PC-3 (cell line): ENCODE measurements around the gene SEZ6L2. TPM values are rescaled to one million over a fixed set of nuclear protein-coding genes. Genes with fewer than 3 reads are reported as not detected.

Experiments
- ATAC-seq: fragments of 200-7000 bp; cut with Tn5 transposase; 2 replicates; pipeline ENCODE4 v1.9.1; 2020; ENCODE audit warnings: mild to moderate bottlenecking, moderate library complexity
- BruUV-seq: library from RNA; stranded (reverse); fragments of 400-500 nt; replicated peaks from 2 replicates; lab custom pipeline; 2021; lab: Mats Ljungman, UMichigan
- CTCF ChIA-PET: fragments of 300-600 bp; sonication (Branson Sonifier 250); formaldehyde crosslinking; loops from one replicate; lab custom pipeline; 2022; ENCODE audit warnings: antibody characterized with exemption; lab: Charles Lee
- POLR2A ChIA-PET: fragments of 300-600 bp; sonication (Branson Sonifier 250); formaldehyde crosslinking; loops from one replicate; lab custom pipeline; 2022; ENCODE audit warnings: antibody characterized with exemption; ENCODE audit not compliant: unreplicated experiment; lab: Charles Lee
- DNase-seq: peaks from one replicate; pipeline ENCODE4 v3.0.0-alpha.2; 2015
- H2AFZ ChIP-seq: fragments of 300-600 bp; sonication (generic); 2 replicates; pipeline ENCODE4 v1.6.0; 2016; ENCODE audit warnings: antibody characterized with exemption, low read length
- H3F3A ChIP-seq: fragments of 300-600 bp; sonication (generic); one replicate; pipeline ENCODE4 v1.6.0; 2017; ENCODE audit warnings: antibody characterized with exemption, low read length, control low read depth, mild to moderate bottlenecking; ENCODE audit not compliant: unreplicated experiment
- H3K27ac ChIP-seq: fragments of 300-600 bp; sonication (generic); 2 replicates; pipeline ENCODE4 v1.5.1; 2016; ENCODE audit warnings: mild to moderate bottlenecking, low read length
- H3K27me3 ChIP-seq: fragments of 300-600 bp; sonication (generic); 2 replicates; pipeline ENCODE4 v1.6.1; 2016; ENCODE audit warnings: low read length, mixed read lengths
- H3K36me3 ChIP-seq: fragments of 300-600 bp; sonication (generic); 2 replicates; pipeline ENCODE4 v1.6.1; 2016; ENCODE audit warnings: low read depth, mixed run types, low read length, mixed read lengths
- H3K4me1 ChIP-seq: fragments of 300-600 bp; sonication (generic); 2 replicates; pipeline ENCODE4 v1.5.1; 2016; ENCODE audit warnings: low read length; ENCODE audit not compliant: insufficient read depth
- H3K4me2 ChIP-seq: fragments of 300-600 bp; sonication (generic); 2 replicates; pipeline ENCODE4 v1.6.0; 2016; ENCODE audit warnings: low read length
- H3K4me3 ChIP-seq: fragments of 300-600 bp; sonication (generic); 2 replicates; pipeline ENCODE4 v1.5.1; 2016; ENCODE audit warnings: mild to moderate bottlenecking, low read length, mixed read lengths
- H3K79me2 ChIP-seq: fragments of 300-600 bp; sonication (generic); 2 replicates; pipeline ENCODE4 v1.6.1; 2017; ENCODE audit warnings: low read length, mixed read lengths
- H3K9ac ChIP-seq: fragments of 300-600 bp; sonication (generic); 2 replicates; pipeline ENCODE4 v1.6.0; 2016; ENCODE audit warnings: mild to moderate bottlenecking, low read length
- H3K9me2 ChIP-seq: fragments of 300-600 bp; sonication (generic); replicated peaks from 2 replicates; pipeline ENCODE4 v1.6.1; 2016; ENCODE audit warnings: mixed run types, low read length, mixed read lengths
- H3K9me3 ChIP-seq: fragments of 300-600 bp; sonication (generic); 2 replicates; pipeline ENCODE4 v1.6.1; 2016; ENCODE audit warnings: low read length, mixed read lengths
- H4K20me1 ChIP-seq: fragments of 300-600 bp; sonication (generic); 2 replicates; pipeline ENCODE4 v1.6.1; 2016; ENCODE audit warnings: low read length, mixed read lengths
- CTCF ChIP-seq: fragments of 300-600 bp; sonication (generic); conservative IDR thresholded peaks from 2 replicates; pipeline ENCODE4 v1.5.1; 2017; ENCODE audit warnings: antibody characterized with exemption, low read depth, mild to moderate bottlenecking, low read length
- EZH2 ChIP-seq: fragments of 300-600 bp; sonication (generic); IDR thresholded peaks from one replicate; pipeline ENCODE4 v1.6.1; 2017; ENCODE audit warnings: antibody characterized with exemption, mild to moderate bottlenecking, low read length; ENCODE audit not compliant: unreplicated experiment
- EZH2phosphoT487 ChIP-seq: fragments of 300-600 bp; sonication (generic); IDR thresholded peaks from 2 replicates; pipeline ENCODE4 v1.6.1; 2018; ENCODE audit warnings: mild to moderate bottlenecking, antibody characterized with exemption, low read length, borderline replicate concordance
- intact Hi-C: fragments of 100-400 bp; cut with micrococcal nuclease; formaldehyde crosslinking; loops from 2 replicates; pipeline ENCODE4 v1.9.0; 2023
- total RNA-seq: library from RNA; depleted of rRNA; stranded (reverse); fragments of >200 nt; gene quantifications from 2 replicates; pipeline ENCODE4 v1.2.3, GENCODE V29; 2014

Gene SEZ6L2
- total RNA-seq, 1 experiment from 2014 or later = 25.3 TPM

- Histone ChIP-seq H3K9ac (no peak overlapping the region), H2AFZ (no peak overlapping the region), H3K79me2 (peaks cover 21% of the 10 kb centered on the region), H3K4me3 (no peak overlapping the region), H3K9me2 (no peaks in the 10 kb centered on the region), H4K20me1 (no peaks in the 10 kb centered on the region), H3K4me1 (peaks cover 9% of the 10 kb centered on the region; the same call in 1 of the 2 replicates), H3K36me3 (peaks cover 8% of the 10 kb centered on the region; the same call in 1 of the 2 replicates), H3K9me3 (no peaks in the 10 kb centered on the region), H3F3A (no peaks in the 10 kb centered on the region), H3K27ac (no peak overlapping the region), H3K4me2 (no peak overlapping the region), H3K27me3 (no peaks in the 10 kb centered on the region)
- intact Hi-C loops = no loop called here
- ChIA-PET CTCF (no interaction called here), POLR2A (interaction anchor here (0.5 to 0.6 kb wide), 2 partner anchors 41 to 326 kb away, joined by 4 to 9 read pairs; partner anchors contain the start of gene TMEM219)
- no peak for DNase-seq
- ATAC-seq = no peak
- no peak for TF ChIP-seq CTCF
- no peak for TF ChIP-seq EZH2
- no peak for TF ChIP-seq EZH2phosphoT487
- BruUV-seq = no TSS peak
Measured at GRCh38 chr16:29920288-29921033, 21.1 kb upstream of the SEZ6L2 start.

GRCh38 chr16:29916979-29917378 is 17.6 kb upstream of the SEZ6L2 start:
- H2AFZ ChIP-seq = no peak overlapping the region
- ChIA-PET POLR2A (interaction anchor here (0.6 kb wide), 1 partner anchor 111 kb away, joined by 7 read pairs; the partner anchor contains the start of gene MAZ), CTCF (no interaction called here)

GRCh38 chr16:29915590-29916247 is 16.4 kb upstream of the SEZ6L2 start:
- Histone ChIP-seq H4K20me1 (no peaks in the 10 kb centered on the region), H3K27me3 (no peaks in the 10 kb centered on the region), H2AFZ (no peak overlapping the region), H3K36me3 (peaks cover 5% of the 10 kb centered on the region; the same call in 1 of the 2 replicates), H3F3A (no peaks in the 10 kb centered on the region), H3K9me2 (no peaks in the 10 kb centered on the region), H3K4me2 (0 out of 2 replicates have a peak overlapping the region, but pooled peaks have one; percentile 3), H3K4me1 (0 out of 2 replicates have a peak, but pooled peaks cover 5% of the 10 kb centered on the region), H3K4me3 (no peak overlapping the region), H3K79me2 (0 out of 2 replicates have a peak, but pooled peaks cover under 1% of the 10 kb centered on the region), H3K9me3 (no peaks in the 10 kb centered on the region), H3K9ac (no peak overlapping the region), H3K27ac (peak overlapping the region; percentile 61)
- no TSS peak for BruUV-seq
- CTCF ChIA-PET = no interaction called here
- POLR2A ChIA-PET = no interaction called here
- DNase-seq (peak; percentile 40), ATAC-seq (no peak)
- intact Hi-C loops = no loop called here
- no peak for TF ChIP-seq EZH2phosphoT487
- TF ChIP-seq CTCF = no peak
- TF ChIP-seq EZH2 = no peak

More at GRCh38 chr16:29916979-29917378, 17.6 kb upstream of the SEZ6L2 start:
- Histone ChIP-seq H3K27ac (no peak overlapping the region), H3K9ac (no peak overlapping the region), H3K27me3 (no peaks in the 10 kb centered on the region), H3K79me2 (0 out of 2 replicates have a peak, but pooled peaks cover 5% of the 10 kb centered on the region), H4K20me1 (no peaks in the 10 kb centered on the region), H3F3A (no peaks in the 10 kb centered on the region), H3K9me3 (no peaks in the 10 kb centered on the region), H3K4me1 (0 out of 2 replicates have a peak, but pooled peaks cover 5% of the 10 kb centered on the region), H3K4me3 (no peak overlapping the region), H3K4me2 (no peak overlapping the region), H3K36me3 (peaks cover 8% of the 10 kb centered on the region; the same call in 1 of the 2 replicates), H3K9me2 (no peaks in the 10 kb centered on the region)
- intact Hi-C loops = no loop called here
- no peak for TF ChIP-seq EZH2
- ATAC-seq (no peak; the same call in 1 of the 2 replicates), DNase-seq (no peak)
- BruUV-seq = no TSS peak
